ENCODE data around the gene ARL8A. TPM values are rescaled to one million over a fixed set of nuclear protein-coding genes. Genes with fewer than 3 reads are reported as not detected.
A peak's percentile ranks its signal among the peaks of the same experiment; 100 is the strongest.

Gene ARL8A
- total RNA-seq, 4 donors from 2014 or later, result 21.2 to 31.3 (median 23.1) TPM

DNA sequence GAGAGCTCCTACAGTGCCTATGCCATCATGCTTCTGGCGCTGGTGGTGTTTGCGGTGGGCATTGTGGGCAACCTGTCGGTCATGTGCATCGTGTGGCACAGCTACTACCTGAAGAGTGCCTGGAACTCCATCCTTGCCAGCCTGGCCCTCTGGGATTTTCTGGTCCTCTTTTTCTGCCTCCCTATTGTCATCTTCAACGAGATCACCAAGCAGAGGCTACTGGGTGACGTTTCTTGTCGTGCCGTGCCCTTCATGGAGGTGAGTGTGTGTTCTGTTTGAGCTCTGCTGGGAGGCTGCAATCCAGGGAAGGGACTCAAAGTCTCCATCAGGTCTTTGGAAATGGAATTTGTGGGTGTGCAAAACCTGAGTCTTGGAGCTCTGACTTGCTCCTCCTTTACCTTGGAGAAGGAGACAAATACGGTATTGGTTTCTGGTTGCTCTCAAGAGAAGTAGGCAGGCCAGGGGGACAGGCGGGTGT, 21.2 kb downstream of the ARL8A start:
- DNase-seq, result no peak
- Histone ChIP-seq H3K27ac (no peak overlapping the region), H3K4me1 (peaks cover 0 to 6% (median 5%) of the 10 kb centered on the region in 3 donors), H3K4me3 (no peak overlapping the region), H3K9me3 (no peaks in the 10 kb centered on the region), H3K27me3 (no peaks in the 10 kb centered on the region), H3K36me3 (no peaks in the 10 kb centered on the region)
- intact Hi-C loops (cut with DNase I), result loop anchor here (5.0 to 10.0 kb wide), 2 partner anchors 121 to 229 kb away; no protein-coding TSS in a partner anchor
- TF ChIP-seq, protein P1, sequence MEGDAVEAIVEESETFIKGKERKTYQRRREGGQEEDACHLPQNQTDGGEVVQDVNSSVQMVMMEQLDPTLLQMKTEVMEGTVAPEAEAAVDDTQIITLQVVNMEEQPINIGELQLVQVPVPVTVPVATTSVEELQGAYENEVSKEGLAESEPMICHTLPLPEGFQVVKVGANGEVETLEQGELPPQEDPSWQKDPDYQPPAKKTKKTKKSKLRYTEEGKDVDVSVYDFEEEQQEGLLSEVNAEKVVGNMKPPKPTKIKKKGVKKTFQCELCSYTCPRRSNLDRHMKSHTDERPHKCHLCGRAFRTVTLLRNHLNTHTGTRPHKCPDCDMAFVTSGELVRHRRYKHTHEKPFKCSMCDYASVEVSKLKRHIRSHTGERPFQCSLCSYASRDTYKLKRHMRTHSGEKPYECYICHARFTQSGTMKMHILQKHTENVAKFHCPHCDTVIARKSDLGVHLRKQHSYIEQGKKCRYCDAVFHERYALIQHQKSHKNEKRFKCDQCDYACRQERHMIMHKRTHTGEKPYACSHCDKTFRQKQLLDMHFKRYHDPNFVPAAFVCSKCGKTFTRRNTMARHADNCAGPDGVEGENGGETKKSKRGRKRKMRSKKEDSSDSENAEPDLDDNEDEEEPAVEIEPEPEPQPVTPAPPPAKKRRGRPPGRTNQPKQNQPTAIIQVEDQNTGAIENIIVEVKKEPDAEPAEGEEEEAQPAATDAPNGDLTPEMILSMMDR (IDR thresholded peaks at IDR 0.05), result no peak
- TF ChIP-seq POLR2A (IDR thresholded peaks at IDR 0.05), result no peak
- 86% methylated on average over 10 of the region's 10 CpGs for WGBS, 2 donors

DNA sequence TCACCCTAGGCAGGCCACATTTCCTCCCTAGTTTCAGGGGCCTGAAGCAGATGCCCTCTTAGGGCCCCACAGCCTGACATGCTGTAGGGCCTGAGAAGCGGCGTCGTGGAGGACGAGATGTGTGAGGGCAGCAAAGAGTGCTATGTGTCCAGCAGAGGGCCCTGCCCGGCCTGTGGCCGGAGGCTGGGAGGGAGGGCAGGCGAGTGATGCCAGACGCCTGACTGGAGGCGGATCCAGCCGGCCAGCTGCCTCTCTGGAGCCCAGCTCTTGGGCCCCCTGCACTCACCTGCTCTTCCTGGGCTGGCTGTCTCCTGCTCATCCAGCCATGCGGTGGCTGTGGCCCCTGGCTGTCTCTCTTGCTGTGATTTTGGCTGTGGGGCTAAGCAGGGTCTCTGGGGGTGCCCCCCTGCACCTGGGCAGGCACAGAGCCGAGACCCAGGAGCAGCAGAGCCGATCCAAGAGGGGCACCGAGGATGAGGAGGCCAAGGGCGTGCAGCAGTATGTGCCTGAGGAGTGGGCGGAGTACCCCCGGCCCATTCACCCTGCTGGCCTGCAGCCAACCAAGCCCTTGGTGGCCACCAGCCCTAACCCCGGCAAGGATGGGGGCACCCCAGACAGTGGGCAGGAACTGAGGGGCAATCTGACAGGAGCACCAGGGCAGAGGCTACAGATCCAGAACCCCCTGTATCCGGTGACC, 21.8 kb downstream of the ARL8A start, which contains the start of gene GPR37L1:
GPR37L1 (plus strand) TSS at position 279 of the 697 bp plus-strand sequence; CDS start at position 326, 47 bp downstream.
- Histone ChIP-seq H3K27me3 (no peaks in the 10 kb centered on the region), H3K4me1 (peaks cover 0 to 11% (median 8%) of the 10 kb centered on the region in 3 donors), H3K27ac (no peak within 1 kb of the TSS), H3K36me3 (no peaks in the 10 kb centered on the region), H3K4me3 (no peak within 1 kb of the TSS), H3K9me3 (no peaks in the 10 kb centered on the region)
- TF ChIP-seq POLR2A (IDR thresholded peaks at IDR 0.05), result no peak
- TF ChIP-seq, protein P1 (IDR thresholded peaks at IDR 0.05), result peak in 2 of 6 experiments; percentile 5 to 8
- intact Hi-C loops (cut with DNase I), result loop anchor here (5.0 to 10.0 kb wide), 2 partner anchors 120 to 228 kb away; no protein-coding TSS in a partner anchor
- WGBS, 2 donors, result 60% methylated on average over 1 to 16 of the region's 19 CpGs
- no peak for DNase-seq

DNA sequence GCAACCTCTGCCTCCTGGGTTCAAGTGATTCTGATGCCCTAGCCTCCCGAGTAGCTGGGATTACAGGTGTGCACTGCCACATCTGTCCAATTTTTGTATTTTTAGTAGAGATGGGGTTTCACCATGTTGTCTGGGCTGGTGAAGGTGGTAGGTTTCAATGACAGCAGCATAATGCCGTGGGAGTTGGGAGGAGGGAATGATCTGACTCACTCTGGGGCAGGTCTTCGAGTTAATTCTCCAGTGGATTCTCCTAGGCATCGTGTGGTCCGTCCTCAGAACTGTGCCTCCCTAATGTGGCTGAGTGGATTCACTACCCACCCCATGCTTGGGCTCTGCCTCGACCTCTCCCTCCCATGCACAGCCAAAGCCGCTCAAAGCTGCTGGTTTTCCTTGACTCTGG, 23.5 kb downstream of the ARL8A start:
- H3K4me1 ChIP-seq, result peaks cover 0 to 11% (median 8%) of the 10 kb centered on the region in 3 donors
- no peaks in the 10 kb centered on the region for H3K27me3 ChIP-seq
- no peak overlapping the region for H3K4me3 ChIP-seq
- no peak for TF ChIP-seq POLR2A (IDR thresholded peaks at IDR 0.05)
- TF ChIP-seq, protein P1 (IDR thresholded peaks at IDR 0.05), result no peak
- DNase-seq, result no peak
- H3K9me3 ChIP-seq, result no peaks in the 10 kb centered on the region
- no peaks in the 10 kb centered on the region for H3K36me3 ChIP-seq
- no peak overlapping the region for H3K27ac ChIP-seq
- 48 to 60% methylated on average over 6 to 7 of the region's 7 CpGs for WGBS, 2 donors
- intact Hi-C loops (cut with DNase I), result loop anchor here (5.0 to 10.0 kb wide), 2 partner anchors 119 to 226 kb away; no protein-coding TSS in a partner anchor

DNA sequence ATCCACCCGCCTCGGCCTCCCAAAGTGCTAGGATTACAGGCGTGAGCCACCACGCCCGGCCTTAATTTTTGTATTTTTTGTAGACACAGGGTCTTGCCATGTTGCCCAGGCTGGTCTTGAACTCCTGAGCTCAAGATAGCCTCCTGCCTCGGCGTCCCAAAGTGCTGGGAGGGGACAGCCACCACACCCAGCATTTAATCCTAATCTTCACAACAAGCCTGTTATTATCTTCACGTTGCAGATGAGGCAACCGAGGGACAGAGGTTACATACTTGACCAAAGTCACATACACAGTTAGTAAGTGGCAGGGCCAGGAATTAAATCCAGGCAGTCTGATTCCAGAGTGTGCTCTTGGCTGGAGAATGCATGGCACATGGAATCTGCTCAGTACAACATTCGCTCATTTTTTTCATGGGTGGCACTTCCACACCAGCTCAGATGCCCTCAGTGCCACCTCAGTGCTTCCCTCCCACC, 26.6 kb downstream of the ARL8A start:
- H3K4me1 ChIP-seq, result peaks cover 0 to 25% (median 16%) of the 10 kb centered on the region in 3 donors
- no peaks in the 10 kb centered on the region for H3K27me3 ChIP-seq
- H3K27ac ChIP-seq, result peak overlapping the region in 3 of 4 donors; percentile 17 to 37 (median 27)
- no peaks in the 10 kb centered on the region for H3K36me3 ChIP-seq
- no peak for TF ChIP-seq POLR2A (IDR thresholded peaks at IDR 0.05)
- TF ChIP-seq, protein P1 (IDR thresholded peaks at IDR 0.05), result no peak
- H3K4me3 ChIP-seq, result no peak overlapping the region
- no peak for DNase-seq
- no peaks in the 10 kb centered on the region for H3K9me3 ChIP-seq
- intact Hi-C loops (cut with DNase I), result no loop called here
- WGBS, 2 donors, result 68 to 82% methylated on average over 10 of the region's 10 CpGs

DNA sequence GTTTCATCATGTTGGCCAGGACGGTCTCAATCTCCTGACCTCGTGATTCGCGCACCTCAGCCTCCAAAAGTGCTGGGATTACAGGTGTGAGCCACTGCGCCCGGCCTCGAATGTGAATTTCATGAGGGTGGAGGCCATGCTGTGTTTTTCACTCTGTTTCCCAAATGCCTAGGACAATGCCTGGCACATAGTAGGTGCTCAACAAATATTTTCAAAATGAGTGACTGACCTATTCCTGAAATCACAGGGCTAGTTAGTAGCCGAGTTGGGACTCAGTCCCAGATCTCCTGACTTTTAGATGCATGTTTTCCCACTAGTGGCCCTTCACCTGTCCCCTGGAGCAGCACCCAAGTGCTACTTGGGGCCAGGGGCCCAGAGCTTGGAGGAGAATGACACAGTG, 28.2 kb downstream of the ARL8A start:
- 93 to 98% methylated on average over 4 to 8 of the region's 8 CpGs for WGBS, 2 donors
- no peaks in the 10 kb centered on the region for H3K27me3 ChIP-seq
- intact Hi-C loops (cut with DNase I), result no loop called here
- H3K27ac ChIP-seq, result no peak overlapping the region
- peaks cover 0 to 33% (median 21%) of the 10 kb centered on the region in 3 donors for H3K4me1 ChIP-seq
- TF ChIP-seq, protein P1 (IDR thresholded peaks at IDR 0.05), result no peak
- no peak for TF ChIP-seq POLR2A (IDR thresholded peaks at IDR 0.05)
- H3K4me3 ChIP-seq, result no peak overlapping the region
- H3K9me3 ChIP-seq, result no peaks in the 10 kb centered on the region
- DNase-seq, result no peak
- H3K36me3 ChIP-seq, result no peaks in the 10 kb centered on the region

Measured in esophagus squamous epithelium (tissue), 5 donors.